Tibial artery (tissue), 4 donors: ENCODE measurements around the gene IL34.

Source experiments
- DNase-seq, 2 donors: peaks; one replicate each; pipeline ENCODE4 v3.0.0-alpha.2; 2019
- H3K27ac ChIP-seq, 2 donors: fragments of 200-600 bp; sonication (generic) in 1 of 2; 1 replicate in 1 of 2; 2 replicates in 1 of 2; pipeline ENCODE4 v1.5.1; 2018 to 2019; ENCODE audit warnings: mild to moderate bottlenecking in 1 of 2
- H3K27me3 ChIP-seq, 2 donors: fragments of 200-600 bp; sonication (generic) in 1 of 2; one replicate each; pipeline versions ENCODE4 v1.5.1 to v1.6.0; 2016 to 2019
- H3K36me3 ChIP-seq, 3 donors: fragments of 200-600 bp; sonication (generic) in 2 of 3; one replicate each; pipeline ENCODE4 v1.5.1; 2016 to 2019; ENCODE audit warnings: mild to moderate bottlenecking in 2 of 3
- H3K4me1 ChIP-seq, 4 donors: fragments of 200-600 bp; sonication (generic) in 2 of 4; 1 replicate in 3 of 4; 2 replicates in 1 of 4; pipeline ENCODE4 v1.5.1; 2016 to 2019
- H3K4me3 ChIP-seq, 2 donors: fragments of 200-600 bp; sonication (generic) in 1 of 2; 1 replicate in 1 of 2; 2 replicates in 1 of 2; pipeline ENCODE4 v1.5.1; 2018 to 2019; ENCODE audit warnings: mild to moderate bottlenecking in 2 of 2
- H3K9me3 ChIP-seq, 3 donors: fragments of 200-600 bp; sonication (generic) in 1 of 3; one replicate each; pipeline ENCODE4 v1.5.1; 2016 to 2019
- CTCF ChIP-seq, 2 experiments: fragments of 200-600 bp in 1 of 2; fragments of 450-650 bp in 1 of 2; IDR thresholded peaks; one replicate each; pipeline ENCODE4 v1.5.1; 2017 to 2019; ENCODE audit warnings: antibody characterized with exemption in 2 of 2, mild to moderate bottlenecking in 1 of 2, moderate library complexity in 1 of 2
- intact Hi-C: fragments of 100-400 bp; cut with DNase I; formaldehyde crosslinking; loops from one replicate; pipeline ENCODE4 v1.15.0; 2023; ENCODE audit warnings: low total_unique reads

IL34 gene

GRCh38 chr16:70610273-70611223, 35.8 kb upstream of the IL34 start:
- DNase-seq = no peak
- TF ChIP-seq CTCF (IDR thresholded peaks at IDR 0.05) = no peak
- no peaks in the 10 kb centered on the region for H3K27me3 ChIP-seq
- H3K27ac ChIP-seq = no peak overlapping the region
- no peak overlapping the region for H3K4me3 ChIP-seq
- H3K36me3 ChIP-seq = no peaks in the 10 kb centered on the region
- H3K4me1 ChIP-seq = peaks cover 0 to 21% (median 9%) of the 10 kb centered on the region in 4 donors
- intact Hi-C loops = no loop called here
- H3K9me3 ChIP-seq = no peaks in the 10 kb centered on the region

GRCh38 chr16:70611224-70611598, 35.1 kb upstream of the IL34 start:
- DNase-seq = no peak
- H3K36me3 ChIP-seq = no peaks in the 10 kb centered on the region
- H3K9me3 ChIP-seq = no peaks in the 10 kb centered on the region
- TF ChIP-seq CTCF (IDR thresholded peaks at IDR 0.05) = no peak
- peaks cover 0 to 21% (median 9%) of the 10 kb centered on the region in 4 donors for H3K4me1 ChIP-seq
- no peak overlapping the region for H3K4me3 ChIP-seq
- no peaks in the 10 kb centered on the region for H3K27me3 ChIP-seq
- intact Hi-C loops = no loop called here
- no peak overlapping the region for H3K27ac ChIP-seq

- Histone ChIP-seq H3K4me3 (no peak overlapping the region), H3K27ac (no peak overlapping the region), H3K4me1 (peaks cover 0 to 21% (median 9%) of the 10 kb centered on the region in 4 donors), H3K27me3 (no peaks in the 10 kb centered on the region), H3K36me3 (no peaks in the 10 kb centered on the region), H3K9me3 (no peaks in the 10 kb centered on the region)
- intact Hi-C loops = no loop called here
- TF ChIP-seq CTCF (IDR thresholded peaks at IDR 0.05) = no peak
- no peak for DNase-seq
These were observed 34.5 kb upstream of the IL34 start for GRCh38 chr16:70611785-70612303.

- no peaks in the 10 kb centered on the region for H3K9me3 ChIP-seq
- intact Hi-C loops = no loop called here
- H3K4me3 ChIP-seq = no peak overlapping the region
- no peak for TF ChIP-seq CTCF (IDR thresholded peaks at IDR 0.05)
- no peak for DNase-seq
- H3K27me3 ChIP-seq = no peaks in the 10 kb centered on the region
- H3K36me3 ChIP-seq = no peaks in the 10 kb centered on the region
- H3K27ac ChIP-seq = no peak overlapping the region
- peaks cover 0 to 21% (median 9%) of the 10 kb centered on the region in 4 donors for H3K4me1 ChIP-seq
These were observed 33.4 kb upstream of the IL34 start for GRCh38 chr16:70612931-70613330.

GRCh38 chr16:70614208-70614951, 32.0 kb upstream of the IL34 start:
- H3K4me3 ChIP-seq = no peak overlapping the region
- no peak for TF ChIP-seq CTCF (IDR thresholded peaks at IDR 0.05)
- no peaks in the 10 kb centered on the region for H3K36me3 ChIP-seq
- no peak for DNase-seq
- no peak overlapping the region for H3K27ac ChIP-seq
- H3K9me3 ChIP-seq = no peaks in the 10 kb centered on the region
- H3K4me1 ChIP-seq = peaks cover 0 to 20% (median 9%) of the 10 kb centered on the region in 4 donors
- intact Hi-C loops = no loop called here
- H3K27me3 ChIP-seq = no peaks in the 10 kb centered on the region
